PC-3 (cell line): ENCODE data around the gene PIGN. TPM values are rescaled to one million over a fixed set of nuclear protein-coding genes. Genes with fewer than 3 reads are reported as not detected.

Experiments
- ATAC-seq: fragments of 200-7000 bp; cut with Tn5 transposase; 2 replicates; pipeline ENCODE4 v1.9.1; 2020; ENCODE audit warnings: mild to moderate bottlenecking, moderate library complexity
- BruUV-seq: library from RNA; stranded (reverse); fragments of 400-500 nt; replicated peaks from 2 replicates; lab custom pipeline; 2021; lab: Mats Ljungman, UMichigan
- CTCF ChIA-PET: fragments of 300-600 bp; sonication (Branson Sonifier 250); formaldehyde crosslinking; loops from one replicate; lab custom pipeline; 2022; ENCODE audit warnings: antibody characterized with exemption; lab: Charles Lee
- POLR2A ChIA-PET: fragments of 300-600 bp; sonication (Branson Sonifier 250); formaldehyde crosslinking; loops from one replicate; lab custom pipeline; 2022; ENCODE audit warnings: antibody characterized with exemption; ENCODE audit not compliant: unreplicated experiment; lab: Charles Lee
- DNase-seq: peaks from one replicate; pipeline ENCODE4 v3.0.0-alpha.2; 2015
- H2AFZ ChIP-seq: fragments of 300-600 bp; sonication (generic); 2 replicates; pipeline ENCODE4 v1.6.0; 2016; ENCODE audit warnings: antibody characterized with exemption, low read length
- H3F3A ChIP-seq: fragments of 300-600 bp; sonication (generic); one replicate; pipeline ENCODE4 v1.6.0; 2017; ENCODE audit warnings: antibody characterized with exemption, low read length, control low read depth, mild to moderate bottlenecking; ENCODE audit not compliant: unreplicated experiment
- H3K27ac ChIP-seq: fragments of 300-600 bp; sonication (generic); 2 replicates; pipeline ENCODE4 v1.5.1; 2016; ENCODE audit warnings: mild to moderate bottlenecking, low read length
- H3K27me3 ChIP-seq: fragments of 300-600 bp; sonication (generic); 2 replicates; pipeline ENCODE4 v1.6.1; 2016; ENCODE audit warnings: low read length, mixed read lengths
- H3K36me3 ChIP-seq: fragments of 300-600 bp; sonication (generic); 2 replicates; pipeline ENCODE4 v1.6.1; 2016; ENCODE audit warnings: low read depth, mixed run types, low read length, mixed read lengths
- H3K4me1 ChIP-seq: fragments of 300-600 bp; sonication (generic); 2 replicates; pipeline ENCODE4 v1.5.1; 2016; ENCODE audit warnings: low read length; ENCODE audit not compliant: insufficient read depth
- H3K4me2 ChIP-seq: fragments of 300-600 bp; sonication (generic); 2 replicates; pipeline ENCODE4 v1.6.0; 2016; ENCODE audit warnings: low read length
- H3K4me3 ChIP-seq: fragments of 300-600 bp; sonication (generic); 2 replicates; pipeline ENCODE4 v1.5.1; 2016; ENCODE audit warnings: mild to moderate bottlenecking, low read length, mixed read lengths
- H3K79me2 ChIP-seq: fragments of 300-600 bp; sonication (generic); 2 replicates; pipeline ENCODE4 v1.6.1; 2017; ENCODE audit warnings: low read length, mixed read lengths
- H3K9ac ChIP-seq: fragments of 300-600 bp; sonication (generic); 2 replicates; pipeline ENCODE4 v1.6.0; 2016; ENCODE audit warnings: mild to moderate bottlenecking, low read length
- H3K9me2 ChIP-seq: fragments of 300-600 bp; sonication (generic); replicated peaks from 2 replicates; pipeline ENCODE4 v1.6.1; 2016; ENCODE audit warnings: mixed run types, low read length, mixed read lengths
- H3K9me3 ChIP-seq: fragments of 300-600 bp; sonication (generic); 2 replicates; pipeline ENCODE4 v1.6.1; 2016; ENCODE audit warnings: low read length, mixed read lengths
- H4K20me1 ChIP-seq: fragments of 300-600 bp; sonication (generic); 2 replicates; pipeline ENCODE4 v1.6.1; 2016; ENCODE audit warnings: low read length, mixed read lengths
- EZH2 ChIP-seq: fragments of 300-600 bp; sonication (generic); IDR thresholded peaks from one replicate; pipeline ENCODE4 v1.6.1; 2017; ENCODE audit warnings: antibody characterized with exemption, mild to moderate bottlenecking, low read length; ENCODE audit not compliant: unreplicated experiment
- EZH2phosphoT487 ChIP-seq: fragments of 300-600 bp; sonication (generic); IDR thresholded peaks from 2 replicates; pipeline ENCODE4 v1.6.1; 2018; ENCODE audit warnings: mild to moderate bottlenecking, antibody characterized with exemption, low read length, borderline replicate concordance
- intact Hi-C: fragments of 100-400 bp; cut with micrococcal nuclease; formaldehyde crosslinking; loops from 2 replicates; pipeline ENCODE4 v1.9.0; 2023
- total RNA-seq: library from RNA; depleted of rRNA; stranded (reverse); fragments of >200 nt; gene quantifications from 2 replicates; pipeline ENCODE4 v1.2.3, GENCODE V29; 2014
- TF ChIP-seq, protein P1 (sequence below): fragments of 300-600 bp; sonication (generic); conservative IDR thresholded peaks from 2 replicates; pipeline ENCODE4 v1.5.1; 2017; ENCODE audit warnings: antibody characterized with exemption, low read depth, mild to moderate bottlenecking, low read length

PIGN gene
- total RNA-seq, 1 experiment from 2014 or later: 22.7 TPM

GRCh38 chr18:62211325-62211828 is 24.5 kb upstream of the PIGN start:
- BruUV-seq: no TSS peak
- Histone ChIP-seq H3F3A (no peaks in the 10 kb centered on the region), H3K79me2 (peaks cover 46% of the 10 kb centered on the region), H3K27me3 (no peaks in the 10 kb centered on the region), H3K9ac (no peak overlapping the region), H3K4me3 (no peak overlapping the region), H3K9me2 (no peaks in the 10 kb centered on the region), H3K9me3 (no peaks in the 10 kb centered on the region), H2AFZ (no peak overlapping the region), H3K4me1 (no peaks in the 10 kb centered on the region), H3K36me3 (peaks cover 9% of the 10 kb centered on the region; the same call in 1 of the 2 replicates), H4K20me1 (no peaks in the 10 kb centered on the region), H3K27ac (no peak overlapping the region), H3K4me2 (no peak overlapping the region)
- no peak for ATAC-seq
- TF ChIP-seq, protein P1, sequence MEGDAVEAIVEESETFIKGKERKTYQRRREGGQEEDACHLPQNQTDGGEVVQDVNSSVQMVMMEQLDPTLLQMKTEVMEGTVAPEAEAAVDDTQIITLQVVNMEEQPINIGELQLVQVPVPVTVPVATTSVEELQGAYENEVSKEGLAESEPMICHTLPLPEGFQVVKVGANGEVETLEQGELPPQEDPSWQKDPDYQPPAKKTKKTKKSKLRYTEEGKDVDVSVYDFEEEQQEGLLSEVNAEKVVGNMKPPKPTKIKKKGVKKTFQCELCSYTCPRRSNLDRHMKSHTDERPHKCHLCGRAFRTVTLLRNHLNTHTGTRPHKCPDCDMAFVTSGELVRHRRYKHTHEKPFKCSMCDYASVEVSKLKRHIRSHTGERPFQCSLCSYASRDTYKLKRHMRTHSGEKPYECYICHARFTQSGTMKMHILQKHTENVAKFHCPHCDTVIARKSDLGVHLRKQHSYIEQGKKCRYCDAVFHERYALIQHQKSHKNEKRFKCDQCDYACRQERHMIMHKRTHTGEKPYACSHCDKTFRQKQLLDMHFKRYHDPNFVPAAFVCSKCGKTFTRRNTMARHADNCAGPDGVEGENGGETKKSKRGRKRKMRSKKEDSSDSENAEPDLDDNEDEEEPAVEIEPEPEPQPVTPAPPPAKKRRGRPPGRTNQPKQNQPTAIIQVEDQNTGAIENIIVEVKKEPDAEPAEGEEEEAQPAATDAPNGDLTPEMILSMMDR: no peak
- TF ChIP-seq EZH2 (no peak), EZH2phosphoT487 (no peak)
- intact Hi-C loops: no loop called here
- POLR2A ChIA-PET: no interaction called here
- CTCF ChIA-PET: no interaction called here
- DNase-seq: no peak

DNA sequence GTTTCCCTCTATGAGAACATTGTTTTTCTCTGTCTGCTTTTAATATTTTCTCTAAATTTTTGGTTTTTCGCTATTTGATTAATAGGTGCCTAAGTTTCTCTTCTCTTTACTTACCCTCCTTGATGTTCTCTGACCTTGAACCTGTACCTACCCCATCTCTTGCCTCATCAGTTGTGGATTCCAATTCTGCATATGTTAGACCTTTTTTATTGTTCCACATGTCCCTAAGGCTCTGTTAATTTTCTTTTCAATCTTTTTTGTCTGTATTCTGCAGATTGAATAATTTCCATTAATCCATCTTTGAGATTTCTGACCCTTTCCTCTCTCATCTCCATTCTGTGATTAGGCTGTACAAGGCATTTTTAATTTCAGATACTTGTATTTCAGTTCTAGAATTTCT is 23.3 kb upstream of the PIGN start:
- H3K27me3 ChIP-seq: no peaks in the 10 kb centered on the region
- ChIA-PET CTCF (no interaction called here), POLR2A (no interaction called here)
- no peak overlapping the region for H3K9ac ChIP-seq
- H3K36me3 ChIP-seq: peaks cover 9% of the 10 kb centered on the region; the same call in 1 of the 2 replicates
- H3K4me3 ChIP-seq: no peak overlapping the region
- no peaks in the 10 kb centered on the region for H3F3A ChIP-seq
- no peaks in the 10 kb centered on the region for H3K9me2 ChIP-seq
- no peak for TF ChIP-seq EZH2
- TF ChIP-seq, protein P1: no peak
- no peaks in the 10 kb centered on the region for H4K20me1 ChIP-seq
- H3K27ac ChIP-seq: no peak overlapping the region
- no peak overlapping the region for H3K4me2 ChIP-seq
- no TSS peak for BruUV-seq
- H3K79me2 ChIP-seq: peaks cover 58% of the 10 kb centered on the region
- H2AFZ ChIP-seq: no peak overlapping the region
- ATAC-seq (no peak), DNase-seq (no peak)
- intact Hi-C loops: no loop called here
- H3K9me3 ChIP-seq: no peaks in the 10 kb centered on the region
- no peaks in the 10 kb centered on the region for H3K4me1 ChIP-seq

DNA sequence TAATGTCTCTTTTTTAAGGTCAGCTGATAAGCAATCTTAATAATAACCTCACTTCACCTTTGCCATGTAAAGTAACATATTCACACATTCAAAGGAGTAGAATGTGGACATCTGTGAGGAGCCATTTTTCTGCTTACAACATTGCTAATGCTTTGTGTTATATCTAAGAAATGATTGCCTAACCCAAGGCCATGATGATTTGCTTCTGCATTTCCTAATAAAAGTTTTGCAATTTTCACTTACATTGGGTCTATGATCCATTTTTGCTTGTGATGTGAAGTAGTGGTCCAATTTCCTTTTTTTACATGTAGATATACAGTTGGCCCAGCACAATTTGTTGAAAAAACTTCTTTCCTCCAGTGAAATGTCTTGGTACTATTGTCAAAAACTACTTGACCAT is 22.2 kb upstream of the PIGN start:
- ChIA-PET CTCF (no interaction called here), POLR2A (no interaction called here)
- Histone ChIP-seq H3K27ac (no peak overlapping the region), H3K4me2 (no peak overlapping the region), H3K79me2 (peaks cover 69% of the 10 kb centered on the region), H3K4me3 (no peak overlapping the region), H3K9me3 (no peaks in the 10 kb centered on the region), H4K20me1 (no peaks in the 10 kb centered on the region), H2AFZ (no peak overlapping the region), H3K36me3 (peaks cover 9% of the 10 kb centered on the region; the same call in 1 of the 2 replicates), H3K9me2 (no peaks in the 10 kb centered on the region), H3F3A (no peaks in the 10 kb centered on the region), H3K9ac (no peak overlapping the region), H3K4me1 (no peaks in the 10 kb centered on the region), H3K27me3 (no peaks in the 10 kb centered on the region)
- TF ChIP-seq, protein P1: no peak
- TF ChIP-seq EZH2 (no peak), EZH2phosphoT487 (no peak)
- intact Hi-C loops: no loop called here
- ATAC-seq (no peak), DNase-seq (no peak)
- BruUV-seq: no TSS peak
